Stomach (tissue), 9 donors: ENCODE data around the gene CERT1. TPM values are rescaled to one million over a fixed set of nuclear protein-coding genes. Genes with fewer than 3 reads are reported as not detected.

Source experiments
- DNase-seq, 2 donors: peaks; one replicate each; pipeline versions ENCODE4 v3.0.0 to v3.0.0-alpha.2; 2013 to 2019
- H3K27ac ChIP-seq, 5 donors: fragments of 200-600 bp in 4 of 5; sonication (generic) in 4 of 5; one replicate each; pipeline ENCODE4 v1.5.1; 2013 to 2019; ENCODE audit warnings: mild to moderate bottlenecking in 1 of 5, moderate library complexity in 1 of 5
- H3K27me3 ChIP-seq, 3 donors: fragments of 200-600 bp; sonication (generic); one replicate each; pipeline ENCODE4 v1.5.1; 2017 to 2019; ENCODE audit warnings: mixed run types in 1 of 3
- H3K36me3 ChIP-seq, 4 donors: fragments of 200-600 bp; sonication (generic); 1 replicate in 3 of 4; 2 replicates in 1 of 4; pipeline ENCODE4 v1.5.1; 2016 to 2019
- H3K4me1 ChIP-seq, 4 donors: fragments of 200-600 bp; sonication (generic); one replicate each; pipeline ENCODE4 v1.5.1; 2016 to 2019
- H3K4me3 ChIP-seq, 4 donors: fragments of 200-600 bp; sonication (generic) in 3 of 4; one replicate each; pipeline ENCODE4 v1.5.1; 2016 to 2019; ENCODE audit warnings: mild to moderate bottlenecking in 1 of 4
- H3K9me3 ChIP-seq, 4 donors: fragments of 200-600 bp; sonication (generic); one replicate each; pipeline ENCODE4 v1.5.1; 2016 to 2019
- EP300 ChIP-seq: sonication (generic); formaldehyde crosslinking; IDR thresholded peaks from one replicate; pipeline ENCODE4 v1.6.1; 2017; ENCODE audit warnings: antibody characterized with exemption
- POLR2A ChIP-seq, 4 donors: fragments of 450-650 bp; IDR thresholded peaks; one replicate each; pipeline ENCODE4 v1.6.1; 2016; ENCODE audit warnings: antibody characterized with exemption in 4 of 4, control low read depth in 2 of 4, mild to moderate bottlenecking in 1 of 4, moderate library complexity in 1 of 4
- POLR2AphosphoS5 ChIP-seq, 3 donors: sonication (generic); formaldehyde crosslinking; IDR thresholded peaks; one replicate each; pipeline ENCODE4 v1.6.1; 2016; ENCODE audit warnings: antibody characterized with exemption in 3 of 3
- WGBS, 5 donors: extraction: QIAGEN DNeasy Blood & Tissue Kit in 3 of 5; methylation state at CpG; one replicate each; pipeline versions ENCODE4 v1.1.5 to v1.1.7; 2013 to 2018; 5-methylcytosine and 5-hydroxymethylcytosine counted together
- intact Hi-C: fragments of 100-400 bp; cut with DNase I; formaldehyde crosslinking; loops from one replicate; pipeline ENCODE4 v1.15.1; 2023; ENCODE audit warnings: low total_unique reads
- polyA plus RNA-seq, 3 donors: library from polyadenylated mRNA; stranded (reverse); fragments of 200-250 nt; gene quantifications; one replicate each; pipeline ENCODE4 v1.2.3, GENCODE V29; 2013
- total RNA-seq, 5 donors: library from RNA; depleted of rRNA; stranded (reverse); fragments of >200 nt; gene quantifications; one replicate each; pipeline versions ENCODE4 v1.1.0 to v1.2.3, GENCODE V29; 2014 to 2016
- TF ChIP-seq, protein P1 (sequence below), 7 experiments: fragments of 450-650 bp in 4 of 7; fragments of 200-600 bp in 3 of 7; sonication (generic) in 3 of 7; IDR thresholded peaks; one replicate each; pipeline ENCODE4 v1.5.1; 2016 to 2019; ENCODE audit warnings: antibody characterized with exemption in 7 of 7, control low read depth in 2 of 7, mild to moderate bottlenecking in 1 of 7
- donor health status: healthy with polysubstance abuse.
- donor health status: Bipolar disorder and iron deficiency.
- donor health status: healthy.

The CERT1 gene
- total and polyA plus RNA-seq, 8 donors, result 7.3 to 81.0 (median 28.5) TPM

DNA sequence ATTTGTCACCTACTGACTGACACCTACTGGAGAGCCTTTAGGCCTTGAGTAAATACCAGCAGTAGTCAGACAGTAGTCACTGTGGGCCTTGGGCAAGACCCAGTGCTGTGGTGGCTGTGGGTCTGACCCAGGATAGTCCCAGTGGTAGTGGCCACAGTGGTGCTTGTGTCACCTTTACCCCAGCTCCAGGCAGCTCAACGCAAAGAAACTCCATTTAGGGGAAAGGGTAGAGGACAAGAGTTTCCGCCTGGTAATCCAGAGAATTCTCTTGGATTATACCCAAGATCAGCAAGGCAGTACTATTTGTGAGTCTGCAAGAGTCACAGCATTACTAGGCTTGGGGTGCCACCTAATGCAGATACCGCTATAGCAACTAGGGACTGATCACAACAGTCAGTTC, 28.9 kb downstream of the CERT1 start:
- DNase-seq, result no peak
- Histone ChIP-seq H3K4me3 (no peak overlapping the region), H3K27ac (no peak overlapping the region), H3K36me3 (no peaks in the 10 kb centered on the region), H3K9me3 (peaks cover 0 to 15% (median 4%) of the 10 kb centered on the region in 4 donors), H3K4me1 (peaks cover 0 to 5% (median 0%) of the 10 kb centered on the region in 4 donors), H3K27me3 (no peaks in the 10 kb centered on the region)
- 70 to 91% (median 83%) methylated on average over 3 of the region's 3 CpGs for WGBS, 5 donors
- intact Hi-C loops, result no loop called here
- TF ChIP-seq EP300 (no peak), POLR2A (IDR thresholded peaks at IDR 0.05) (no peak), POLR2AphosphoS5 (IDR thresholded peaks at IDR 0.05) (no peak)
- TF ChIP-seq, protein P1, sequence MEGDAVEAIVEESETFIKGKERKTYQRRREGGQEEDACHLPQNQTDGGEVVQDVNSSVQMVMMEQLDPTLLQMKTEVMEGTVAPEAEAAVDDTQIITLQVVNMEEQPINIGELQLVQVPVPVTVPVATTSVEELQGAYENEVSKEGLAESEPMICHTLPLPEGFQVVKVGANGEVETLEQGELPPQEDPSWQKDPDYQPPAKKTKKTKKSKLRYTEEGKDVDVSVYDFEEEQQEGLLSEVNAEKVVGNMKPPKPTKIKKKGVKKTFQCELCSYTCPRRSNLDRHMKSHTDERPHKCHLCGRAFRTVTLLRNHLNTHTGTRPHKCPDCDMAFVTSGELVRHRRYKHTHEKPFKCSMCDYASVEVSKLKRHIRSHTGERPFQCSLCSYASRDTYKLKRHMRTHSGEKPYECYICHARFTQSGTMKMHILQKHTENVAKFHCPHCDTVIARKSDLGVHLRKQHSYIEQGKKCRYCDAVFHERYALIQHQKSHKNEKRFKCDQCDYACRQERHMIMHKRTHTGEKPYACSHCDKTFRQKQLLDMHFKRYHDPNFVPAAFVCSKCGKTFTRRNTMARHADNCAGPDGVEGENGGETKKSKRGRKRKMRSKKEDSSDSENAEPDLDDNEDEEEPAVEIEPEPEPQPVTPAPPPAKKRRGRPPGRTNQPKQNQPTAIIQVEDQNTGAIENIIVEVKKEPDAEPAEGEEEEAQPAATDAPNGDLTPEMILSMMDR (IDR thresholded peaks at IDR 0.05), result no peak

DNA sequence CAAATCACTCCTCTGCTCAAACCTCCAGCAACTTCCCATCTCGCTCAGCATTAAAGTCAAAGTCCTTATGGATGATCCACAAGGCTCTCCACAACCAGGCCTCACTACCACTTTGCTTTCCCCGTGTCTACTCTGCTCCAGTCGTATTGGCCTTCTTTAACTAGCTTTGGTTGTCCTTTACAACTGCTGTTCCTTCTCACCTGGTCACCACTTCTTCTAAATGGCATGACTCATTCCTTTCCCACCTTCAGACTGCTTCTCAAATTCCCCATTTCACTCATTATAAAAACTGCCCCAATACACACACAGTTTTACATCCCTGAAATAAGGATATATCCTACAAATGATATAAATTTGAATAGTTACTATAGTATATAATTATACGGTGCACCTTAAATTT, 30.4 kb downstream of the CERT1 start:
- peaks cover 0 to 14% (median 8%) of the 10 kb centered on the region in 4 donors for H3K4me1 ChIP-seq
- 91 to 95% (median 93%) methylated on average over 4 of the region's 4 CpGs for WGBS, 5 donors
- intact Hi-C loops, result no loop called here
- no peak for TF ChIP-seq POLR2A (IDR thresholded peaks at IDR 0.05)
- no peak for TF ChIP-seq EP300
- no peak for TF ChIP-seq POLR2AphosphoS5 (IDR thresholded peaks at IDR 0.05)
- TF ChIP-seq, protein P1 (IDR thresholded peaks at IDR 0.05), result no peak
- H3K4me3 ChIP-seq, result no peak overlapping the region
- H3K9me3 ChIP-seq, result peaks cover 0 to 4% (median 0%) of the 10 kb centered on the region in 4 donors
- no peak for DNase-seq
- no peaks in the 10 kb centered on the region for H3K27me3 ChIP-seq
- H3K36me3 ChIP-seq, result no peaks in the 10 kb centered on the region
- H3K27ac ChIP-seq, result no peak overlapping the region

DNA sequence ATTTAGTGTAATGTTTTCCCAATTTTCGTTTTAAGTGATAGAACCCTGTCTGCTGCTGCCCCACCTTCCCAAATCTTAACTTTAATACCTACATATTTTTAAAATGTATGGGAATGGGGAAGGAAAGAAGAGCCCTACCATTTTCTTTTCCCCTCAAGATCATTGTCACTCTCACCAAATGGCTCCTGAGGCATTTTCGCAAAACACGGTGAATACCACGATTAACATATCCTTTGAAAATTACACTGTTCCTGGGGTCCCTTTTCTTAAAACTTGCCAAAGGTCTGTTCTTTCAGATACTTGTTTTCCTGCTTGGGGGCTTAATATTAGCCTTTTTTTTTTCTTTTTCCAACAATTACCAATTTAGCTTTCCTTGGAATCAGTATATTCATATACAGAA, 36.1 kb downstream of the CERT1 start:
- Histone ChIP-seq H3K4me1 (peaks cover 0 to 37% (median 15%) of the 10 kb centered on the region in 4 donors), H3K27me3 (no peaks in the 10 kb centered on the region), H3K9me3 (peaks cover 0 to 6% (median under 1%) of the 10 kb centered on the region in 4 donors), H3K27ac (no peak overlapping the region), H3K36me3 (no peaks in the 10 kb centered on the region), H3K4me3 (no peak overlapping the region)
- intact Hi-C loops, result no loop called here
- no peak for DNase-seq
- TF ChIP-seq EP300 (no peak), POLR2A (IDR thresholded peaks at IDR 0.05) (no peak), POLR2AphosphoS5 (IDR thresholded peaks at IDR 0.05) (no peak)
- TF ChIP-seq, protein P1 (IDR thresholded peaks at IDR 0.05), result no peak
- WGBS, 5 donors, result 85 to 90% (median 89%) methylated on average over 4 of the region's 4 CpGs

DNA sequence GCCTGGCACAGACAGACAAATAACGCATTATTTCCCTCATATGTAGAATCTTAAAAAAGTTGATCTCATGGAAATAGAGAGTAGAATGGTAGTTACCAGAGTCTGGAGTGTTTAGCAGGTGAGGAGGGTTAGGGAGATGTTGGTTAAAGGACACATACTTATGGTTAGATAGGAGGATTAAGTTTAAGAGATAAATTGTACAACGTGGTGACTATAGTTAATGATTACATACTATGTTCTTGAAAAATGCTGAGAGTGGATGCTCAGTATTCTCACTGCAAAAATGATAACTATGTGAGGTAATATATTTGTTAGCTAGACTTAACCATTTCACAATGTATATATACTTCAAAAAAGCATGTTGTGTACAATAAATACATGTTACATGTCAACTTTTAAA, 38.0 kb downstream of the CERT1 start:
- intact Hi-C loops, result no loop called here
- peaks cover 0 to 25% (median 13%) of the 10 kb centered on the region in 4 donors for H3K9me3 ChIP-seq
- H3K27me3 ChIP-seq, result no peaks in the 10 kb centered on the region
- DNase-seq, result no peak
- 53 to 74% (median 59%) methylated on average over 2 of the region's 2 CpGs for WGBS, 5 donors
- TF ChIP-seq POLR2AphosphoS5 (IDR thresholded peaks at IDR 0.05) (no peak), POLR2A (IDR thresholded peaks at IDR 0.05) (no peak), EP300 (no peak)
- TF ChIP-seq, protein P1 (IDR thresholded peaks at IDR 0.05), result no peak
- H3K27ac ChIP-seq, result no peak overlapping the region
- H3K4me1 ChIP-seq, result peaks cover 0 to 37% (median 15%) of the 10 kb centered on the region in 4 donors
- no peaks in the 10 kb centered on the region for H3K36me3 ChIP-seq
- H3K4me3 ChIP-seq, result no peak overlapping the region
